HepG2 (cell line): ENCODE data around the gene CITED4.

Source experiments
- CEBPB ChIP-seq: IDR thresholded peaks from 2 replicates; pipeline ENCODE4 v1.6.1; 2011; ENCODE audit warnings: low read depth, low read length, improper control_type of control experiment, borderline replicate concordance
- CREB1 ChIP-seq, 2 experiments: fragments of 450-650 bp in 1 of 2; IDR thresholded peaks; 2 replicates each; pipeline ENCODE4 v1.6.1; 2016 to 2017; ENCODE audit warnings: control low read depth in 1 of 2, mild to moderate bottlenecking in 1 of 2, missing compliant biosample characterization in 1 of 2, missing genetic modification characterization in 1 of 2
- CREM ChIP-seq, 2 experiments: sonication (generic) in 1 of 2; formaldehyde crosslinking in 1 of 2; IDR thresholded peaks; 2 replicates each; pipeline versions ENCODE4 v1.4.0 to v1.6.1; 2016 to 2020; ENCODE audit warnings: antibody characterized with exemption in 1 of 2, mild to moderate bottlenecking in 1 of 2, missing genetic modification reagents in 1 of 2
- JUN ChIP-seq: sonication (generic); formaldehyde crosslinking; IDR thresholded peaks from 2 replicates; pipeline ENCODE4 v1.4.0; 2020; ENCODE audit warnings: mild to moderate bottlenecking, missing genetic modification reagents
- NR3C1 ChIP-seq: sonication (generic); formaldehyde crosslinking; IDR thresholded peaks from 2 replicates; pipeline ENCODE4 v1.4.0; 2020; ENCODE audit warnings: missing genetic modification reagents
- PHF8 ChIP-seq: sonication (generic); formaldehyde crosslinking; IDR thresholded peaks from 2 replicates; pipeline ENCODE4 v1.5.0; 2020; ENCODE audit warnings: missing genetic modification reagents
- SMC3 ChIP-seq: IDR thresholded peaks from 2 replicates; pipeline ENCODE4 v1.6.1; 2011; ENCODE audit warnings: low read length, improper control_type of control experiment
- SOX6 ChIP-seq, 2 experiments: fragments of 450-650 bp in 1 of 2; sonication (generic) in 1 of 2; formaldehyde crosslinking in 1 of 2; IDR thresholded peaks; 2 replicates each; pipeline versions ENCODE4 v1.4.0 to v1.6.1; 2017 to 2020; ENCODE audit warnings: antibody characterized with exemption in 1 of 2, mild to moderate bottlenecking in 1 of 2, missing genetic modification reagents in 1 of 2
- YY1 ChIP-seq: IDR thresholded peaks from 2 replicates; pipeline ENCODE4 v1.6.1; 2011; ENCODE audit warnings: low read length, low read depth, moderate library complexity, mild to moderate bottlenecking; ENCODE audit not compliant: insufficient read depth, insufficient replicate concordance
- ZNF343 ChIP-seq: sonication (generic); formaldehyde crosslinking; IDR thresholded peaks from 2 replicates; pipeline ENCODE4 v1.4.0; 2020; ENCODE audit warnings: mild to moderate bottlenecking, missing genetic modification reagents
- ZNF615 ChIP-seq: sonication (generic); formaldehyde crosslinking; IDR thresholded peaks from 2 replicates; pipeline ENCODE4 v1.5.0; 2020; ENCODE audit warnings: mild to moderate bottlenecking, missing genetic modification reagents, borderline replicate concordance
- ZSCAN20 ChIP-seq: sonication (generic); formaldehyde crosslinking; IDR thresholded peaks from 2 replicates; pipeline ENCODE4 v1.4.0; 2020; ENCODE audit warnings: missing genetic modification reagents, mild to moderate bottlenecking, borderline replicate concordance
- TF ChIP-seq, protein P1 (sequence below): sonication (generic); formaldehyde crosslinking; IDR thresholded peaks from 2 replicates; pipeline ENCODE4 v1.5.0; 2020; ENCODE audit warnings: mild to moderate bottlenecking, missing genetic modification reagents
- TF ChIP-seq, protein P2 (sequence below): sonication (generic); formaldehyde crosslinking; IDR thresholded peaks from 2 replicates; pipeline ENCODE4 v1.4.0; 2020; ENCODE audit warnings: missing genetic modification reagents

- no peak for TF ChIP-seq ZNF343
- TF ChIP-seq, protein P1, sequence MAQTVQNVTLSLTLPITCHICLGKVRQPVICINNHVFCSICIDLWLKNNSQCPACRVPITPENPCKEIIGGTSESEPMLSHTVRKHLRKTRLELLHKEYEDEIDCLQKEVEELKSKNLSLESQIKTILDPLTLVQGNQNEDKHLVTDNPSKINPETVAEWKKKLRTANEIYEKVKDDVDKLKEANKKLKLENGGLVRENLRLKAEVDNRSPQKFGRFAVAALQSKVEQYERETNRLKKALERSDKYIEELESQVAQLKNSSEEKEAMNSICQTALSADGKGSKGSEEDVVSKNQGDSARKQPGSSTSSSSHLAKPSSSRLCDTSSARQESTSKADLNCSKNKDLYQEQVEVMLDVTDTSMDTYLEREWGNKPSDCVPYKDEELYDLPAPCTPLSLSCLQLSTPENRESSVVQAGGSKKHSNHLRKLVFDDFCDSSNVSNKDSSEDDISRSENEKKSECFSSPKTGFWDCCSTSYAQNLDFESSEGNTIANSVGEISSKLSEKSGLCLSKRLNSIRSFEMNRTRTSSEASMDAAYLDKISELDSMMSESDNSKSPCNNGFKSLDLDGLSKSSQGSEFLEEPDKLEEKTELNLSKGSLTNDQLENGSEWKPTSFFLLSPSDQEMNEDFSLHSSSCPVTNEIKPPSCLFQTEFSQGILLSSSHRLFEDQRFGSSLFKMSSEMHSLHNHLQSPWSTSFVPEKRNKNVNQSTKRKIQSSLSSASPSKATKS = no peak
- TF ChIP-seq CEBPB = no peak
- no peak for TF ChIP-seq ZNF615 (CRISPR knock-in tag)
- no peak for TF ChIP-seq CREM (IDR thresholded peaks at IDR 0.05)
- TF ChIP-seq CREM (CRISPR knock-in tag; IDR thresholded peaks at IDR 0.05) = no peak
- no peak for TF ChIP-seq CREB1 (IDR thresholded peaks at IDR 0.05)
- no peak for TF ChIP-seq CREB1 (CRISPR knock-in tag; IDR thresholded peaks at IDR 0.05)
- no peak for TF ChIP-seq NR3C1 (CRISPR knock-in tag)
- TF ChIP-seq, protein P2, sequence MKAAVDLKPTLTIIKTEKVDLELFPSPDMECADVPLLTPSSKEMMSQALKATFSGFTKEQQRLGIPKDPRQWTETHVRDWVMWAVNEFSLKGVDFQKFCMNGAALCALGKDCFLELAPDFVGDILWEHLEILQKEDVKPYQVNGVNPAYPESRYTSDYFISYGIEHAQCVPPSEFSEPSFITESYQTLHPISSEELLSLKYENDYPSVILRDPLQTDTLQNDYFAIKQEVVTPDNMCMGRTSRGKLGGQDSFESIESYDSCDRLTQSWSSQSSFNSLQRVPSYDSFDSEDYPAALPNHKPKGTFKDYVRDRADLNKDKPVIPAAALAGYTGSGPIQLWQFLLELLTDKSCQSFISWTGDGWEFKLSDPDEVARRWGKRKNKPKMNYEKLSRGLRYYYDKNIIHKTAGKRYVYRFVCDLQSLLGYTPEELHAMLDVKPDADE (CRISPR knock-in tag) = no peak
- no peak for TF ChIP-seq SMC3
- no peak for TF ChIP-seq YY1
- no peak for TF ChIP-seq PHF8
- no peak for TF ChIP-seq ZSCAN20
- TF ChIP-seq JUN (CRISPR knock-in tag) = no peak
- no peak for TF ChIP-seq SOX6 (IDR thresholded peaks at IDR 0.05)
- no peak for TF ChIP-seq SOX6 (CRISPR knock-in tag; IDR thresholded peaks at IDR 0.05)
Measured at GRCh38 chr1:40879482-40880175, 17.5 kb upstream of the CITED4 start.
